NOMO-1 treated with dmso at 0.1 percent for 144 hours (cell line): ENCODE measurements around the gene EBNA1BP2.
"Not testable (repeated sequence)": the region's sequence is repeated elsewhere in the genome, so short reads cannot be mapped to it uniquely, and the experiment has no call there.

ENCODE experiments used
- DNase-seq: peaks from one replicate; lab custom pipeline; 2025; ENCODE audit not compliant: unreplicated experiment; lab: John Stamatoyannopoulos, UW

EBNA1BP2 gene

DNA sequence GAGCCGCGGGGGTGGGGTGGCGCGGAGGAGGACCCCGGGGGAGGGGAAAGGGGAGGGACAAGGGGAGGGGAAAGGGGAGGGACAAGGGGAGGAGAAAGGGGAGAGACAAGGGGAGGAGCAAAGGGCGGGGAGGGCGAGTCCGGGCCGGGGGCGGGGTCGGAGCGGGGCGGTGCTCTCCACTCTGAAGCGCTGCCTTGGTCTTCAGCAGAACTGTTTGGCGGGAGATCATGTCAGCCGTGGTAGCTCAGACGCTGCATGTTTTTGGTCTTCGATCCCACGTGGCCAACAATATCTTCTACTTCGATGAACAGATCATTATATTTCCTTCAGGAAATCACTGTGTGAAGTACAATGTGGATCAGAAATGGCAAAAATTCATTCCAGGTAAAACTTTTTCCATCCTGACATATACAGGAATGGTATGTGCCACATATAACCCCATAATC lies 460 bp upstream of the EBNA1BP2 start:
- peak; percentile 80 for DNase-seq

GRCh38 chr1:43171312-43171875 lies 696 bp downstream of the EBNA1BP2 start:
- no peak for DNase-seq

DNA sequence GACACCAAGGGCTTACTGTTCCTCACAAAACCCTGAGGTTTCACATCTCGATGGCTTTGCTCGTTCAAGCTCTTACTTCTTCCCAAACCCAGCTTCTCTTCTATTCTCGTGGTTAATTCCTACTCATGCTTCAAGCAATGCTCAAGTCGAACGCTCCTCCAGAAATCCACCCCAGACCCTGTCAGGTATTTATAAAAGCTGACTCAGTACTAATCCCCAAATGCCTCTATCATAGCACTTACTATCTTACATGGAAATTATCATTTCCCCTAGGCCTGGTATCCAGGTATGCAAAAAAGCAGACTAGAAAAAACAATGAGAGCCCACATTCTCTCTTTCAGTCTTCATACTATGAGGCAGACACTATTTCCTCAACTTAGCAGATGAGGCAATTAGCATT lies 6.3 kb downstream of the EBNA1BP2 start:
- DNase-seq = no peak

DNA sequence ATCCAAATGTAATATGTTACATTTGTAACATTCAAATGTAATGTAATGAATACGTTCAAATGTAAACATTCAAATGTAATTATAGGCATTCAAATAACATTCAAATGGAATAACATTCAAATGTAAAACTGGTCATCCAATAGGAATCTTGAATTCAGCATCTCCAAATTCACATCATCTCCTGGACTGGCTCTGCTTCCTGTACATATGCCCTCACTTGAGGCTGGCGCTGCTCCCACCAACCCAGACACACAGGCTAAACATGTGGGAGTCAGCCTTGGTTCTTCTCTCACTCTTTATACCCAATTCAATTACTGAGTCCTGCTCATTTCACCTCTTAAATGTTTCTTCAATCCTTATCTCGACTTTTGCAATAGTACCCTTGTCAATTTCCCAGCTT lies 6.9 kb downstream of the EBNA1BP2 start:
- no peak for DNase-seq

DNA sequence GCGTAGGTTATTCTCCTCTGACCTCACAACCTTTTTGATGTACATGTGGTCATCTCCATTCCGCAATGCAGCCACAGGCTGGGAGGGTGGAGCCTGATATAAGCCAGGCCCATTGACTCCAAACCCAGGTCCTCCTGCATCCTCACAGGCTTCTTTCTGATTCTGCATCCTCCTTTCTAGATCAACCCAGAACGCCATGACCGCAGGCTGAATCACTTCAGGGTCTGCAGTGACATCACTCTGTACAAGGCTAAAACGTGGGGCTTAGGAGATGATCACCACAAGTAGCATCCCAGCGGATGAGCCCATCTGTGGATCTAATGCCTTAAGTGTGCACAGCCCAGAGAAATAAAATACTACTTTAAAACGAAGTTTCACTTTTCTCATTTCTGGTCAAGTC lies 16.1 kb downstream of the EBNA1BP2 start:
- DNase-seq = no peak

DNA sequence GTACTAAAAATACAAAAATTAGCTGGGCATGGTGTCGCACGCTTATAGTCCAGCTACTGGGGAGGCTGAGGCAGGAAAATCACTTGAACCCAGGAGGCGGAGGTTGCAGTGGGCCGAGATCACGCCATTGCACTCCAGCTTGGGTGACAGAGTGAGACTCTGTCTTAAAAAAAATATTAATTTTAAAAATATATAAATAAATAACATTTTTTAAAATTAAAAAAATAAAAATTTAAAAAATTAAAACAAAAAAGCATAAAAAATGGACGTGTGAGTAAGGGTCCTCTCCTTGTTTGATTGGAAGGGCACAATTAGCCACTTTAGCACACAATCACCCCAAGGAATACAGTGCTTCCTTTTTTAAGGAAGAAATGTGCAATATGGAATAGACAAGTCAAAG lies 18.6 kb downstream of the EBNA1BP2 start:
- DNase-seq = no peak

DNA sequence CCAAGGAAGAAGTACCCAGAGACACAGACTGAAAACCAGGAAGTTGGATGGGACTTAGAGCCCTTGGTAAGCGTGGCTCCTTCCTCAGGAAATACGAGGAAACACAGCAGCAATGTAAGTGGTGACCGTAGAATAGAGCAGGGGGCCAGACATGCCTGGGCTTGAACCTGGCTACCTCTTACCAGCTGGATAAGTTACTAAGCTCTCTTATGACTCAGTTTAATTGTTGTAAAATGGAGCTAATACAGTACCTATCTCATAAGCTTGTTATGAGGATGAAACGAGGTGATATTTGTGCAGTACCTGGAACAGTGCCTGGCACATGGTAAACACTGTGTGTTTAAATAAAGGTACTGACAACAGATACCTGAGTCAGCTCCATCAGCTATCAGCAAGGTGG lies 19.2 kb downstream of the EBNA1BP2 start:
- DNase-seq = no peak

GRCh38 chr1:43149889-43150288 lies 22.2 kb downstream of the EBNA1BP2 start:
- DNase-seq = no peak

DNA sequence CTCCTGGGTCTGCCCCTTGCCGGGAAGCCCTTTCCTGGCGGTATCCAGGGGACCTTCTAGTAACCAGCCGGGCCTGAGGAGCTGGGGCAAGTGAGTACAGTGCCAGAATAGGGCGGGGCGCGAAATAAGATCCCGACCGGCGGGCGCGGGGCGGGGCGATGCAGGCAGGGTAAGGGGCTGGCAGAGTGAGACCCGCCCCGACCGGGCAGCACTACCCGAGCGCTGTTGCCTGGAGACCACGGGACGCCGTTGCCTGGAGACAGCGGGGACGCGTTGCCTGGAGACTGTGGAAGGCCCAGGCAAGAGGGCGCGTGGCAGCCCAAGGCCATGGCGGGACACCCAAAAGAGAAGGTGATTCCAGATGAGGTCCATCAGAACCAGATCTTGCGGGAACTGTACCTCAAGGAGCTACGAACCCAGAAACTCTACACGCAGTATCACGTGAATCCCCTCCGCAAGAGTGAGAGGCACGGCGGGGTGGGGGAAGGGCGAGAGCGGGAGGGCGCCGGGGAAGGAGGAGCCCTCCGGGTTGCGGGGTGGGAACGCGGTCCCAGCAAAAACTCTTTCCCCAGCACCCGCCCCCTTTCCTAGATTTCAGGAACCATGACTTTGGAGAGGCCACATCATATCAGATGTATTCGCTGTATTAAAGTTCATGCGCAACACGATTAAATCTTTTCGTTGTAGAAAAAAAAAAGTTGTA lies 24.3 kb downstream of the EBNA1BP2 start:
- no peak for DNase-seq

- no peak for DNase-seq
Measured at GRCh38 chr1:43144237-43144636, 27.9 kb downstream of the EBNA1BP2 start.

GRCh38 chr1:43143441-43143888 lies 28.6 kb downstream of the EBNA1BP2 start:
- no peak for DNase-seq

GRCh38 chr1:43140583-43140982 lies 31.5 kb downstream of the EBNA1BP2 start:
- no peak for DNase-seq

DNA sequence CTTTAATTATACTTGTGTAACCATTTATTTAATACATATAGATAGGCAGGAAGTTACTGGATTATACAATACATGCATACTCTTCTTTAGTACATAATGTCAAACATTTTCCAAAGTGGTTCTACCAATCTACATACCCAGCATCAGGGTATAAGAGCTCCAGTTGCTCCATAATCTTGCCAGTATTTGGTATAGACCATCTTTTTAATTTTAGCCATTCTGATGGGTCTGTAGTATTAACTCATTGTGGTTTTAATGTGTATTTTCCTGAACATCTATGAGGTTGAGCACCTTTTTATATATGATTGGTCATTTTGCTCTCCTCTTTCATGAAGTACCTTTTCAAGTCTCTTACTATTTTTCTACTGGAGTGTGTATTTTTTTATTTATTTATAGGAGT lies 32.1 kb downstream of the EBNA1BP2 start:
- DNase-seq = no peak

GRCh38 chr1:43139295-43139694 lies 32.8 kb downstream of the EBNA1BP2 start:
- DNase-seq = not testable (repeated sequence)

DNA sequence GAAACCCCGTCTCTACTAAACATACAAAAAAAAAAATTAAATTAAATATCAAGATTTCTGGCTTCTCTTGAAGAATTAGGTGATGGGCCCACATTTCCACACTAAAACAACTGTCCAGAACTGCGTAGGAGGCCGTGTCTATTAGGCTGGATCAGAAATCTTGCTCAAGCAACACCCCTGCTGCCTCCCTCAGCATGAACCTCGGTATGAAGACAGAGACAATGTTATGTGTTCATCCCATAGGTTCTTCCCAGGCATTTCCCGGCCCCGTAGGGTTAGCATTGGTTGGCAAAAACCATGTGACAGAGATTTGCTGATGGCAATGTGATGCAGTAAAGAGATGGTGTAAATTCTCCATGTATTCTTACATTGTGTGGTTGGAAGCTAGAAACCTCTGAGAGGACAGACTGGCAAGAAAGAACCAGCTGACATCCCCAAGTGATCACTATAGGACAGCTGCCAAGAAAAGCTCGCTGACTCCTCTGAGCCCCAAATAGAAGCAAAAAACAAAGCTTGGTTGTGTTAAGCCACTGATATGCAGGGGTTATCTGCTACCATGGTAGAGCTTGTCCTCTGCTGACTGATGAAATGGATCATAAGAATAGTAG lies 34.5 kb downstream of the EBNA1BP2 start:
- DNase-seq = no peak

- DNase-seq = no peak
Measured at GRCh38 chr1:43135857-43136781, 36.0 kb downstream of the EBNA1BP2 start.

DNA sequence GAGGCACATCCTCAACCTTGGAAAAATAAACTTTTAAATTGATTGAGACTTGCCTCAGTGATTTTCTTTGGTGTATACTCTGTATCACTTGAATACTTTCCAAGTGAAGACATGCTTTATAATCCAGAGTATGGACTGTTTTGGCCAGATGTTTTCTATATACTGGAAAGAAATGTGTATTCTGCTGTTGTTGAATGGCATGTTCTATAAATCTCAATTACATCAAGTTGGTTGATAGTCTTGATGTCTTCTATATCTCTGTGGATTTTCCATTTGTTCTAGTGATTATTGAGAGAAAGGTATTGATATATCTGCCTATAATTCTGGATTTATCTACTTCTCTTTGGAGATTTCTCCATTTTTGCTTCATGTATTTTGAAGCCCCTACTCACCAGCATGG lies 37.5 kb downstream of the EBNA1BP2 start:
- no peak for DNase-seq

- DNase-seq = no peak
Measured at GRCh38 chr1:43134068-43134467, 38.0 kb downstream of the EBNA1BP2 start.

DNA sequence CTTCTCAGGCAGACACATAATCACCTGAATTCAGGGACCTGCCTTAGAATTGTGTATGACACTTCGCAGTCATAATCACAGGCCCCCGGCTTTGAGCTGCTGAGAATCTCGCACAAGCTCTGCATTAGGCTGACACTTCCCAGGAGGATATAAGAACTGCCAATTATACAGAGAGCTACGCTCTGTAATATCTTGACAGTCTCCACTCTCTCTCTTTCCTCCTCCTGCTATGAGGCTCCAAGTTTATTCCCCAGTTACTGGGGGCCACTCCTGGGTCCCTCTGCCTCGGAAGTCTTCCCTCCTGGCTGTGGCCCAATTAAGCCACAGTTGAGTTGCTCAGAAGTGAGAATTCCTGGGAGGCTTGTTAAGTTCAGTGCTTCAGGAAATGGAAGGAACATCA lies 42.7 kb downstream of the EBNA1BP2 start:
- no peak for DNase-seq

- no peak for DNase-seq
Measured at GRCh38 chr1:43128816-43129215, 43.3 kb downstream of the EBNA1BP2 start.

- DNase-seq = no peak
Measured at GRCh38 chr1:43123031-43123430, 49.1 kb downstream of the EBNA1BP2 start.
